HepG2 (cell line): ENCODE results near the gene ANKS4B. TPM values are rescaled to one million over a fixed set of nuclear protein-coding genes. Genes with fewer than 3 reads are reported as not detected.

Source experiments
- ATM ChIP-seq: fragments of 450-650 bp; IDR thresholded peaks from 2 replicates; pipeline ENCODE4 v1.7.1; 2017; ENCODE audit warnings: mild to moderate bottlenecking, borderline replicate concordance
- CREB1 ChIP-seq, 2 experiments: fragments of 450-650 bp in 1 of 2; IDR thresholded peaks; 2 replicates each; pipeline ENCODE4 v1.6.1; 2016 to 2017; ENCODE audit warnings: control low read depth in 1 of 2, mild to moderate bottlenecking in 1 of 2, missing compliant biosample characterization in 1 of 2, missing genetic modification characterization in 1 of 2
- DMTF1 ChIP-seq: sonication (generic); formaldehyde crosslinking; IDR thresholded peaks from 2 replicates; pipeline ENCODE4 v1.4.0; 2020; ENCODE audit warnings: mild to moderate bottlenecking, missing genetic modification reagents
- MAX ChIP-seq: IDR thresholded peaks from 2 replicates; pipeline ENCODE4 v1.6.1; 2012; ENCODE audit warnings: inconsistent platforms
- MXI1 ChIP-seq: IDR thresholded peaks from 3 replicates; pipeline ENCODE4 v1.6.1; 2012; ENCODE audit warnings: low read depth, low read length, inconsistent platforms, borderline replicate concordance
- POLR2A ChIP-seq, 2 experiments: IDR thresholded peaks; 2 replicates each; pipeline ENCODE4 v1.6.1; 2011; ENCODE audit warnings: low read depth in 2 of 2, low read length in 2 of 2, mild to moderate bottlenecking in 1 of 2, moderate library complexity in 1 of 2; ENCODE audit not compliant: insufficient read depth in 1 of 2
- RFX5 ChIP-seq: IDR thresholded peaks from 2 replicates; pipeline ENCODE4 v1.6.1; 2011; ENCODE audit warnings: low read depth, low read length, improper control_type of control experiment
- SP1 ChIP-seq, 2 experiments: fragments of 450-650 bp in 1 of 2; sonication (generic) in 1 of 2; formaldehyde crosslinking in 1 of 2; IDR thresholded peaks; 2 replicates each; pipeline versions ENCODE4 v1.4.0 to v1.6.1; 2016 to 2020; ENCODE audit warnings: missing genetic modification reagents in 1 of 2
- SRSF9 ChIP-seq: fragments of 200-400 bp; formaldehyde crosslinking; IDR thresholded peaks from 2 replicates; pipeline ENCODE4 v1.6.1; 2018; ENCODE audit warnings: borderline replicate concordance, mild to moderate bottlenecking, low read depth, low read length; ENCODE audit not compliant: insufficient read depth, poor library complexity, severe bottlenecking
- STAT6 ChIP-seq: sonication (generic); formaldehyde crosslinking; IDR thresholded peaks from 2 replicates; pipeline ENCODE4 v1.4.0; 2020; ENCODE audit warnings: missing genetic modification reagents, mild to moderate bottlenecking, borderline replicate concordance
- TBL1XR1 ChIP-seq: fragments of 150-350 bp; IDR thresholded peaks from 2 replicates; pipeline ENCODE4 v1.6.1; 2014; ENCODE audit warnings: borderline replicate concordance, low read length; ENCODE audit not compliant: partially characterized antibody
- ZKSCAN5 ChIP-seq: sonication (generic); formaldehyde crosslinking; IDR thresholded peaks from 2 replicates; pipeline ENCODE4 v1.5.1; 2020; ENCODE audit warnings: mild to moderate bottlenecking, missing genetic modification reagents
- ZMAT5 ChIP-seq: sonication (generic); formaldehyde crosslinking; IDR thresholded peaks from 2 replicates; pipeline ENCODE4 v1.5.0; 2020; ENCODE audit warnings: mild to moderate bottlenecking, low read depth, missing genetic modification reagents, borderline replicate concordance
- ZNF276 ChIP-seq: sonication (generic); formaldehyde crosslinking; IDR thresholded peaks from 2 replicates; pipeline ENCODE4 v1.4.0; 2020; ENCODE audit warnings: mild to moderate bottlenecking, low read depth, missing genetic modification reagents
- ZNF468 ChIP-seq: sonication (generic); formaldehyde crosslinking; IDR thresholded peaks from 2 replicates; pipeline ENCODE4 v1.8.0; 2022; ENCODE audit warnings: mild to moderate bottlenecking, moderate library complexity, missing genetic modification reagents
- ZNF660 ChIP-seq: sonication (generic); formaldehyde crosslinking; IDR thresholded peaks from 2 replicates; pipeline ENCODE4 v1.5.1; 2020; ENCODE audit warnings: mild to moderate bottlenecking, low read depth, missing genetic modification reagents, borderline replicate concordance
- ZNF709 ChIP-seq: sonication (generic); formaldehyde crosslinking; IDR thresholded peaks from 2 replicates; pipeline ENCODE4 v1.5.0; 2020; ENCODE audit warnings: mild to moderate bottlenecking, missing genetic modification reagents
- ZNF883 ChIP-seq: sonication (generic); formaldehyde crosslinking; IDR thresholded peaks from 2 replicates; pipeline ENCODE4 v1.5.1; 2020; ENCODE audit warnings: mild to moderate bottlenecking, missing genetic modification reagents; ENCODE audit errors: not compliant biosample characterization
- polyA plus RNA-seq, 8 experiments: library from polyadenylated mRNA; depleted of rRNA in 3 of 8; stranded (reverse) in 7 of 8; unstranded in 1 of 8; fragments of >200 nt; fragmentation: Illumina TruSeq in 4 of 8; extraction: Trizol in 4 of 8; gene quantifications; 2 replicates each; pipeline versions ENCODE4 v1.2.1 to v1.2.3, GENCODE V29; 2011 to 2016; ENCODE audit warnings: low read depth in 4 of 8, missing spikeins in 1 of 8, mixed read lengths in 1 of 8; ENCODE audit not compliant: insufficient read depth in 1 of 8
- total RNA-seq, 5 experiments: library from RNA; depleted of rRNA; stranded (reverse); fragments of >200 nt; fragmentation: Illumina TruSeq; extraction: Trizol; gene quantifications; 2 replicates each; pipeline ENCODE4 v1.2.3, GENCODE V29; 2016; ENCODE audit warnings: low read depth in 1 of 5
- TF ChIP-seq, protein P1 (sequence below): sonication (generic); formaldehyde crosslinking; IDR thresholded peaks from 2 replicates; pipeline ENCODE4 v1.5.0; 2020; ENCODE audit warnings: missing genetic modification reagents

The ANKS4B gene
- total and polyA plus RNA-seq, 2 of the 13 experiments (the other 11 are each of a cell fraction or from before 2014, with no cell fraction given), result 6.5 to 30.0 TPM

GRCh38 chr16:21233521-21234150, at the start of gene ANKS4B (continued):
- 0 out of 2 replicates have a peak, but pooled peaks have one; percentile 73 for TF ChIP-seq STAT6 (CRISPR knock-in tag)
- no peak for TF ChIP-seq ATM
- peak; percentile 72 to 91 for TF ChIP-seq POLR2A (IDR thresholded peaks at IDR 0.05; ENCODE audit: insufficient read depth in 1 of 2, low read depth in 2 of 2, low read length in 2 of 2)
- TF ChIP-seq, protein P1, sequence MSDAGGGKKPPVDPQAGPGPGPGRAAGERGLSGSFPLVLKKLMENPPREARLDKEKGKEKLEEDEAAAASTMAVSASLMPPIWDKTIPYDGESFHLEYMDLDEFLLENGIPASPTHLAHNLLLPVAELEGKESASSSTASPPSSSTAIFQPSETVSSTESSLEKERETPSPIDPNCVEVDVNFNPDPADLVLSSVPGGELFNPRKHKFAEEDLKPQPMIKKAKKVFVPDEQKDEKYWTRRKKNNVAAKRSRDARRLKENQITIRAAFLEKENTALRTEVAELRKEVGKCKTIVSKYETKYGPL (CRISPR knock-in tag), result no peak
- TF ChIP-seq MXI1, result peak; percentile 77; the same call in 1 of the 3 replicates
- TF ChIP-seq ZMAT5 (CRISPR knock-in tag), result no peak
- TF ChIP-seq RFX5, result 0 out of 2 replicates have a peak, but pooled peaks have one; percentile 10
- no peak for TF ChIP-seq ZNF660 (CRISPR knock-in tag)
- TF ChIP-seq MAX, result peak; percentile 44; the same call in 1 of the 2 replicates
- peak; percentile 99 for TF ChIP-seq TBL1XR1
- TF ChIP-seq ZNF883, result no peak
- TF ChIP-seq DMTF1, result no peak
- no peak for TF ChIP-seq ZNF468
- TF ChIP-seq SP1 (IDR thresholded peaks at IDR 0.05), result no peak
- TF ChIP-seq SP1 (CRISPR knock-in tag; IDR thresholded peaks at IDR 0.05), result peak; percentile 61; the same call in 1 of the 2 replicates
- no peak for TF ChIP-seq SRSF9
- peak; percentile 86 for TF ChIP-seq CREB1 (IDR thresholded peaks at IDR 0.05)
- peak; percentile 86 for TF ChIP-seq CREB1 (CRISPR knock-in tag; IDR thresholded peaks at IDR 0.05)
- no peak for TF ChIP-seq ZKSCAN5 (CRISPR knock-in tag)
- TF ChIP-seq ZNF709 (CRISPR knock-in tag), result no peak
- TF ChIP-seq ZNF276 (CRISPR knock-in tag), result 0 out of 2 replicates have a peak, but pooled peaks have one; percentile 67
